GM21723 (cell line): ENCODE data around the gene ERP29.
"Not testable (repeated sequence)": the region's sequence is repeated elsewhere in the genome, so short reads cannot be mapped to it uniquely, and the experiment has no call there.

ENCODE experiments used
- ATAC-seq: cut with Tn5 transposase; IDR thresholded peaks from one replicate; pipeline ENCODE4 v1.9.1; 2021; ENCODE audit warnings: mild to moderate bottlenecking, moderate library complexity; ENCODE audit not compliant: unreplicated experiment

The ERP29 gene

GRCh38 chr12:112001576-112001975 is 11.7 kb upstream of the ERP29 start:
- no peak for ATAC-seq

GRCh38 chr12:112004041-112004440 is 9.2 kb upstream of the ERP29 start:
- no peak for ATAC-seq

- ATAC-seq: no peak
Observed at GRCh38 chr12:112005419-112006395, 7.5 kb upstream of the ERP29 start.

GRCh38 chr12:112007945-112008344 is 5.3 kb upstream of the ERP29 start:
- no peak for ATAC-seq

DNA sequence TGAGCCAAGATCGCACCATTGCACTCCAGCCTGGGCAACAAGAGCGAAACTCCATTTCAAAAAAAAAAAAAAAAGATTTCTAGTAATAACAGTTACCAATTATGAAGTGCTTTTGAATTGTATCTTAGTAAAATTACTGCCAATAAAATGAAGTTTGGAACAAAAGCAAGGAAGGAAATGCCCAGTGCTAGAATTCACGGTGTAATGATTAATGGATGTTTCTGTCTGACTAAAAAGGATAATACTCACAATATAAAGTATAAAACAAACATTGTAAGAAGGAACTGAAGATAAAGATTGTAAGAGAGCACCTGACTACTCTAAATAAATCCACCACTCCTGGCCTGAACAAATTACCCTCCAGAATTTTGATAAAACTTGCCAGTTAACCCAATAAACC is 4.3 kb upstream of the ERP29 start:
- no peak for ATAC-seq

DNA sequence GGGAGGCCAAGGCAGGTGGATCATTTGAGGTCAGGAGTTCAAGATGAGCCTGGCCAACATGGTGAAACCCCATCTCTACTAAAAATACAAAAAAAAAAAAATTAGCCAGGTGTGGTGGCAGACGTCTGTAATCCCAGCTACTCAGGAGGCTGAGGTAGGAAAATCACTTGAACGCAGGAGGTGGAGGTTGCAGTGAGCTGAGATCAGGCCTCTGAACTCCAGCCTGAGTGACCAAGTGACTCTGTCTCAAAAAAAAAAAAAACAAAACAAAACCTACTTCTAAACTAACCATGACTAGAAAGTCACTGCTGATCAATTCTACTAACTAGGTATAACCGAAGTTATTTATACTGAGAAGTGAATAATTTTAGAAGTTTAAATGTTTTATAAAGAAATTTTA is 3.6 kb upstream of the ERP29 start:
- not testable (repeated sequence) for ATAC-seq

DNA sequence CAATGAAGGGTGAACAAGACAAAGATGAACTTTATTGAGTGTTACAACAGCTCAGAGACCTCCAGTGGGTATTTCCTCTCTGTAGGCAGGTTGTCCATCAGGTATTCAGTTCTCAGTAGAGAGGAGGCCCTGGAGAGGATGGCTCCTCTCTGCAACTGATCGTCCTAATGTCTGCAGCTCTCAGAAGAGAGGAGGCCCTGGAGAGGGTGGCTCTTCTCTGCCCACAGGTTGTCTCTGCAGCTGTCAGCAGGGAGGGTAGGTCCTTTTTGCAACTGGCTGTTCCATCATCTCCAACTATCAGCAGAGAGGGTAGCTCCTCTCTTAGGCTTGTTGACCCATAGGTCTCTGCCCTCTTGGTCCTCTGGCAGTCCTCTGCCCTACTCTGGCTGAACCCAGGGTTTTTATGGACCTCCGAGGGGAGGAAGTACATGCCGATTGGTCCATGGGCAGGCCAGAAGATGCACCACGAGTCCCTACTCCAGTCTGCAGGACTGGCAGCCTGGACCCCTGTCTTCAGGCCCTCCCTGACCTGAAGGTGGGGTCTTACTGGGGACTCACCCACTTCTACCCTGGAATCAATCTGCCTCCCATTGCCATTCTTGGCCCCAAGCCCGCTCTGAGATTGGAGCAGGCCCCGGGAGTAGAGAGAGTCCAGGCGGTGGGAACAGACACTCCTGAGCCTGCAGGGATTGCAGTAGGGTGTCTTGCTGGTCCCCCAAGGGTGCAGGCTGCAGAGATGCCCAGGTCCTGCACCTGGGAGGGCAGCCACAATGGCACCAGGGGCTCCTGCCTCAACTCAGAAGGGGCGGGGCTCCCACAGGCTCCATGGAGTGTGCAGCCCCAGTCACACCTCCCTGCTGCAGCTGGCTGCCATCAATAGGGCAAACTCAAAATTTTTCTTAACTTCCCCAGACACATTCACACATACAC is 2.5 kb upstream of the ERP29 start:
- ATAC-seq: no peak

- ATAC-seq: no peak
Observed at GRCh38 chr12:112011685-112012084, 1.5 kb upstream of the ERP29 start.

- peak; percentile 30 for ATAC-seq
Observed at GRCh38 chr12:112013601-112014402, 576 bp downstream of the ERP29 start.

GRCh38 chr12:112015938-112016337 is 2.7 kb downstream of the ERP29 start:
- no peak for ATAC-seq

DNA sequence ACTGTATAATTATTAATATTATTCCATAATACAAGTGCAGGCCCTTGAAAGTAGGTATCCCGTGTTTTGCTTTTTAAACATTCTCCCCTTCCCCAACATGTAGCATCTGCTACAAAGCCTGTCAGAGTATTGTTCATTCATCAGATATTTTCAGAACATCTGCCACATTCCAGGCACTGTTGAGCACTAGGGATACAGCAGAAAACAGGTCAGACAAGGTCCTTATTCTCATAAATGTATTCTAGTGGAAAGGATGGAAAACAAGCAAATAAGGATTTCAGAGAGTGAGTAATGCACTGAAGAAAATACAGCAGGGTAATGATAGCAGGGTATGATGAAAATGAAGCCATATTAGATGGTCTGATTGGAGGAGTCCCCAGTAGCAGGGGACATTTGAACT is 3.8 kb downstream of the ERP29 start:
- ATAC-seq: no peak

DNA sequence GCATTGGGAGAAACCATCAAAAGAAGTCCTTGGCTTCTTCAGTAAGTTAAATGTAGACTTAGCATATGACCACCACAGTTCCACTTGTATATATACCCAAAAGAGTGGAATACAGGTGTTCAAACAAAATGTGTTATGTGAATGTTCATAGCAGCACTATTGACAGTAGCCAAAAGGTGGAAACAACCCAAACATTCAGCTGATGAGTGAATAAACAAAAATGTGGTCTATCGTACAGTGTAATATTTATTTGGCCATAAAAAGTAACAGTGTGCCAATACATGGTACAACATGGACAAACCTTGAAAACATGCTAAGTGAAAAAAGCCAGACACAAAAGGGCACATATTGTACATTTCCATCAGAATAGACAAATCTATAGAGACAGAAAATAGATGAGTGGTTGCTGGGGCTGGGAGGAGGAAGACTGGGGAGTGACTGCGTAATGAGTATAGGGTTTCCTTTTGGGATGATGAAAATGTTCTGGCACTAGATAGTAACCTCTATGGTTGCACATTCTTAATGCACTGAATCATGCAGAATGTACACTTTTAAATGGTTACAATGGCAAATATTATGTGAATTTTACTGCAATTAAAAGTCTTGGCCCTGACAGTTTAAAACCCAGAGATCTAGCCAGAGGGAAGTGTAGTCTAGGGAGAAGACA is 5.5 kb downstream of the ERP29 start:
- ATAC-seq: no peak

GRCh38 chr12:112020947-112021457 is 7.8 kb downstream of the ERP29 start:
- no peak for ATAC-seq

DNA sequence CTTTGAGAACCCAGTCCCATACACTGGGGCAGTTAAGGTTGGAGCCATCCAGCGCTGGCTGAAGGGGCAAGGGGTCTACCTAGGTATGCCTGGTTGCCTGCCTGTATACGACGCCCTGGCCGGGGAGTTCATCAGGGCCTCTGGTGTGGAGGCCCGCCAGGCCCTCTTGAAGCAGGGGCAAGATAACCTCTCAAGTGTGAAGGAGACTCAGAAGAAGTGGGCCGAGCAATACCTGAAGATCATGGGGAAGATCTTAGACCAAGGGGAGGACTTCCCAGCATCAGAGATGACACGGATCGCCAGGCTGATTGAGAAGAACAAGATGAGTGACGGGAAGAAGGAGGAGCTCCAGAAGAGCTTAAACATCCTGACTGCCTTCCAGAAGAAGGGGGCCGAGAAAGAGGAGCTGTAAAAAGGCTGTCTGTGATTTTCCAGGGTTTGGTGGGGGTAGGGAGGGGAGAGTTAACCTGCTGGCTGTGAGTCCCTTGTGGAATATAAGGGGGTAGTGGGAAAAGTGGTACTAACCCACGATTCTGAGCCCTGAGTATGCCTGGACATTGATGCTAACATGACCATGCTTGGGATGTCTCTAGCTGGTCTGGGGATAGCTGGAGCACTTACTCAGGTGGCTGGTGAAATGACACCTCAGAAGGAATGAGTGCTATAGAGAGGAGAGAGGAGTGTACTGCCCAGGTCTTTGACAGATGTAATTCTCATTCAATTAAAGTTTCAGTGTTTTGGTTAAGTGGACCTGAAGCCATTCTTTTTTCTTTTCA is 9.2 kb downstream of the ERP29 start:
- no peak for ATAC-seq

- no peak for ATAC-seq
Observed at GRCh38 chr12:112023759-112024396, 10.7 kb downstream of the ERP29 start.

DNA sequence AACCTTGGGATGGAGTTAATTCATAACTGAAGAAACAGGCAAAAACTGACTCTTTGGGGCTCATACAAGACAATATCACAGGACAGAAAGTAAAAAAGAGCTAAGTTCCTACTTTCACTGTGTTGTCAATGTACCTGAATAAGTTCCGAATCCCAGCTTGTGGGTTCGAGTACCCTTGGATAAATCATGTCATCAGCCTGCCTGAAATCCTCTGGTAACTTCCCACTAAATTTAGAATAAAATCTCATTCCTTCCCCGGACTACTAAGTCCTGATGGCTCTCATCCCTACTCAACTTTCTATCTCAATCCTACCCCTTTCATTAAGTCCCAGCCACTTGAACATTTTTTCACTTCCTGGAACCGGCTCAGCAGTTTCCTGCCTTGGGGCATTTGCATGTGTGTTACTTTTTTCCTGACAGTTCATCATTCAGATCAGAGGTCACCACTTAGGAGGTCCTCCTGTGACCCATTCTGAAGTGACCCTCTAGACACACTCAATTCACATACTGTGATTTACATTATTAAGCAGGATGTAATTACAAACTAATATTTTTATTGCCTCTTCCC is 12.7 kb downstream of the ERP29 start:
- ATAC-seq: no peak

GRCh38 chr12:112029301-112029700 is 16.1 kb downstream of the ERP29 start:
- ATAC-seq: no peak

DNA sequence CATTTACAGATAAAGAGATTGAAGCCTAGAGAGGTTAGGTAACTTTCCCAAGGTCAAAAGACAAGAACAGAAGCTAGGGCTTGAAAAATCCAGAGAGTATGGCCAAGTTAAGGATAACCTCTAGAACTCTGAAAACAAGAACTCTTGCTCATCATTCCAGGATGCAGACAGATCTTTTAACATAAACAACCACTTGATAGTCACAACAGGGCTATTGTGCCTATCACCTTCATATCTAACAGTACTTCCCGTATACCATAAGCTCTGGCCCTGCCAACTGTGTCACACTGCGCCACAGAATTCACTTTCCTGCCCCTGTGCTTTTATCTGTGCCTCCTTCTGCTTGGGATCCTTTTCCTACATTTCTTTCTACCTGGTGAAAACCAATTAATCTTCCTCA is 18.2 kb downstream of the ERP29 start:
- no peak for ATAC-seq
